Sigmoid colon (tissue), 7 donors: ENCODE results near the gene CACNA2D3. TPM values are rescaled to one million over a fixed set of nuclear protein-coding genes. Genes with fewer than 3 reads are reported as not detected.

ENCODE experiments used
- DNase-seq: peaks from one replicate; pipeline ENCODE4 v3.0.0-alpha.2; 2019
- H3K27ac ChIP-seq, 4 donors: fragments of 200-600 bp; sonication (generic); one replicate each; pipeline ENCODE4 v1.5.1; 2016 to 2019; ENCODE audit warnings: mild to moderate bottlenecking in 1 of 4
- H3K27me3 ChIP-seq, 3 donors: fragments of 200-600 bp; sonication (generic); one replicate each; pipeline ENCODE4 v1.5.1; 2019; ENCODE audit warnings: mild to moderate bottlenecking in 1 of 3
- H3K36me3 ChIP-seq, 4 donors: fragments of 200-600 bp; sonication (generic); one replicate each; pipeline ENCODE4 v1.5.1; 2016 to 2019
- H3K4me1 ChIP-seq, 4 donors: fragments of 200-600 bp; sonication (generic); one replicate each; pipeline ENCODE4 v1.5.1; 2017 to 2019
- H3K4me3 ChIP-seq, 4 donors: fragments of 200-600 bp; sonication (generic); one replicate each; pipeline ENCODE4 v1.5.1; 2017 to 2019; ENCODE audit warnings: mild to moderate bottlenecking in 2 of 4, moderate library complexity in 1 of 4
- H3K9me3 ChIP-seq, 4 donors: fragments of 200-600 bp in 3 of 4; sonication (generic) in 3 of 4; one replicate each; pipeline versions ENCODE4 v1.5.1 to v1.6.1; 2013 to 2019
- EP300 ChIP-seq, 4 donors: sonication (generic); formaldehyde crosslinking; IDR thresholded peaks; one replicate each; pipeline ENCODE4 v1.6.1; 2017; ENCODE audit warnings: antibody characterized with exemption in 4 of 4
- POLR2A ChIP-seq, 2 donors: fragments of 450-650 bp; IDR thresholded peaks; one replicate each; pipeline ENCODE4 v1.6.1; 2016; ENCODE audit warnings: antibody characterized with exemption in 2 of 2, mild to moderate bottlenecking in 2 of 2, moderate library complexity in 2 of 2
- POLR2AphosphoS5 ChIP-seq, 4 donors: sonication (generic); formaldehyde crosslinking; IDR thresholded peaks; one replicate each; pipeline ENCODE4 v1.6.1; 2017; ENCODE audit warnings: antibody characterized with exemption in 4 of 4
- WGBS, 2 donors: extraction: QIAGEN DNeasy Blood & Tissue Kit; methylation state at CpG; one replicate each; pipeline ENCODE4 v1.1.7; 2013; 5-methylcytosine and 5-hydroxymethylcytosine counted together
- intact Hi-C: fragments of 100-400 bp; cut with DNase I; formaldehyde crosslinking; loops from one replicate; pipeline ENCODE4 v1.15.1; 2023
- polyA plus RNA-seq, 3 donors: library from polyadenylated mRNA; stranded (reverse); fragments of 200-250 nt; gene quantifications; one replicate each; pipeline ENCODE4 v1.2.3, GENCODE V29; 2013
- total RNA-seq, 4 donors: library from RNA; depleted of rRNA; stranded (reverse); fragments of >200 nt; gene quantifications; one replicate each; pipeline ENCODE4 v1.1.0, GENCODE V29; 2016
- TF ChIP-seq, protein P1 (sequence below), 4 experiments: fragments of 450-650 bp in 3 of 4; fragments of 200-600 bp in 1 of 4; IDR thresholded peaks; one replicate each; pipeline ENCODE4 v1.5.1; 2016 to 2019; ENCODE audit warnings: antibody characterized with exemption in 4 of 4, mild to moderate bottlenecking in 3 of 4, moderate library complexity in 2 of 4
- donor health status: healthy with polysubstance abuse.
- donor health status: Bipolar disorder and iron deficiency.
- donor health status: healthy.

The CACNA2D3 gene
- total and polyA plus RNA-seq, 7 donors, result 0.32 to 10.2 (median 4.8) TPM; not detected in 1

DNA sequence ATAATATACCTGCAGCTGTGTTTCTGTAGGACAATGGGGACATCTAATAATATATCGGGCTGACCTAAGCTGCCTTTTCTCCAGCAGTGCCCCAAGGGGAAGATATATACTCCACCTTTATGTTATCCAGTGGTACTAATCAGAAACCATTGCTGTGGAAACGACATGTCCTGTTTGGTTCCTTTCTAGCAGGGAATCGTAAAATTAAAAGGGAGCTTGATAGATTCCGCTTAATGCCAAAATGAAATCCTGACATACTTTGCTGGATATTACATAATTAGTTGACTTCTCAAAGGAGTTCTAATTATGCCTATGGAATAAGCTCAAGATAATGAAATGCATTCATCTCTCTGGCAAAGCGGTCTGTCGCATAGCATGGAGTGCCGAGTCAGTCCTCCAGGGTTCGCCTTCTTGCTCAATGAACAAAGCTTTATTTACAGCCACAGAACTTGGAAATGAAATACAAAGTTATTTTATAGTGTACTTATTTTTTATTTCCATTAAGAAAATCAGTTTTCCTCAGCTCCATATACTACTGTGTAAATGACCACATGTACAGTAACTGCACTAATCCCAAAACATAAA is 542.8 kb downstream of the CACNA2D3 start:
- Histone ChIP-seq H3K4me3 (no peak overlapping the region), H3K27me3 (no peaks in the 10 kb centered on the region), H3K36me3 (no peaks in the 10 kb centered on the region), H3K9me3 (no peaks in the 10 kb centered on the region), H3K27ac (no peak overlapping the region), H3K4me1 (peaks cover 0 to 30% (median 17%) of the 10 kb centered on the region in 4 donors)
- intact Hi-C loops, result no loop called here
- TF ChIP-seq POLR2AphosphoS5 (IDR thresholded peaks at IDR 0.05) (no peak), EP300 (IDR thresholded peaks at IDR 0.05) (no peak), POLR2A (IDR thresholded peaks at IDR 0.05) (no peak)
- TF ChIP-seq, protein P1, sequence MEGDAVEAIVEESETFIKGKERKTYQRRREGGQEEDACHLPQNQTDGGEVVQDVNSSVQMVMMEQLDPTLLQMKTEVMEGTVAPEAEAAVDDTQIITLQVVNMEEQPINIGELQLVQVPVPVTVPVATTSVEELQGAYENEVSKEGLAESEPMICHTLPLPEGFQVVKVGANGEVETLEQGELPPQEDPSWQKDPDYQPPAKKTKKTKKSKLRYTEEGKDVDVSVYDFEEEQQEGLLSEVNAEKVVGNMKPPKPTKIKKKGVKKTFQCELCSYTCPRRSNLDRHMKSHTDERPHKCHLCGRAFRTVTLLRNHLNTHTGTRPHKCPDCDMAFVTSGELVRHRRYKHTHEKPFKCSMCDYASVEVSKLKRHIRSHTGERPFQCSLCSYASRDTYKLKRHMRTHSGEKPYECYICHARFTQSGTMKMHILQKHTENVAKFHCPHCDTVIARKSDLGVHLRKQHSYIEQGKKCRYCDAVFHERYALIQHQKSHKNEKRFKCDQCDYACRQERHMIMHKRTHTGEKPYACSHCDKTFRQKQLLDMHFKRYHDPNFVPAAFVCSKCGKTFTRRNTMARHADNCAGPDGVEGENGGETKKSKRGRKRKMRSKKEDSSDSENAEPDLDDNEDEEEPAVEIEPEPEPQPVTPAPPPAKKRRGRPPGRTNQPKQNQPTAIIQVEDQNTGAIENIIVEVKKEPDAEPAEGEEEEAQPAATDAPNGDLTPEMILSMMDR (IDR thresholded peaks at IDR 0.05), result no peak
- WGBS, 2 donors, result 93 to 94% methylated on average over 8 of the region's 8 CpGs
- no peak for DNase-seq

DNA sequence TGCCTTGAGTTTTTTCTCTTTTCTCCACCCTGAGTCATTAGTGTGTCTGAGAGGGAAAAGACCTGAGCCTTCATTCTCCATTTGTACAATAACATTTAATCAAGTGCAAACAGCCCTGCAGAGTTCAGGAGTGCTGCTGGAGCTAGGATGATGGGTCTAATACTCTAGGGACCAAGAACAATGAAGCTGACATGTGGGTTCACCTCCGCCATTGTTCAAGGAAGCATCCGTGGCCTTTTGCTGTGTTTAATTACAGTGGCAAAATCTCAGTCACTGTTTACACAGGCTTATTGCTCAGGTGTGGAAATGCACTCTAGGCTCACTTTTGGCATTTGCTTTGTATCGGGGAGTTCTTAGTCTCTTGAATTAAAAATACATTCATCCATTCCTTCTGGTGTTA is 545.9 kb downstream of the CACNA2D3 start:
- intact Hi-C loops, result no loop called here
- DNase-seq, result no peak
- Histone ChIP-seq H3K4me1 (peaks cover 0 to 27% (median 10%) of the 10 kb centered on the region in 4 donors), H3K9me3 (no peaks in the 10 kb centered on the region), H3K27ac (no peak overlapping the region), H3K36me3 (no peaks in the 10 kb centered on the region), H3K4me3 (no peak overlapping the region), H3K27me3 (no peaks in the 10 kb centered on the region)
- 25 to 75% methylated on average over 3 of the region's 3 CpGs for whole genome bisulfite sequencing, 2 donors
- no peak for TF ChIP-seq POLR2A (IDR thresholded peaks at IDR 0.05)
- no peak for TF ChIP-seq POLR2AphosphoS5 (IDR thresholded peaks at IDR 0.05)
- TF ChIP-seq EP300 (IDR thresholded peaks at IDR 0.05), result no peak
- TF ChIP-seq, protein P1 (IDR thresholded peaks at IDR 0.05), result no peak

DNA sequence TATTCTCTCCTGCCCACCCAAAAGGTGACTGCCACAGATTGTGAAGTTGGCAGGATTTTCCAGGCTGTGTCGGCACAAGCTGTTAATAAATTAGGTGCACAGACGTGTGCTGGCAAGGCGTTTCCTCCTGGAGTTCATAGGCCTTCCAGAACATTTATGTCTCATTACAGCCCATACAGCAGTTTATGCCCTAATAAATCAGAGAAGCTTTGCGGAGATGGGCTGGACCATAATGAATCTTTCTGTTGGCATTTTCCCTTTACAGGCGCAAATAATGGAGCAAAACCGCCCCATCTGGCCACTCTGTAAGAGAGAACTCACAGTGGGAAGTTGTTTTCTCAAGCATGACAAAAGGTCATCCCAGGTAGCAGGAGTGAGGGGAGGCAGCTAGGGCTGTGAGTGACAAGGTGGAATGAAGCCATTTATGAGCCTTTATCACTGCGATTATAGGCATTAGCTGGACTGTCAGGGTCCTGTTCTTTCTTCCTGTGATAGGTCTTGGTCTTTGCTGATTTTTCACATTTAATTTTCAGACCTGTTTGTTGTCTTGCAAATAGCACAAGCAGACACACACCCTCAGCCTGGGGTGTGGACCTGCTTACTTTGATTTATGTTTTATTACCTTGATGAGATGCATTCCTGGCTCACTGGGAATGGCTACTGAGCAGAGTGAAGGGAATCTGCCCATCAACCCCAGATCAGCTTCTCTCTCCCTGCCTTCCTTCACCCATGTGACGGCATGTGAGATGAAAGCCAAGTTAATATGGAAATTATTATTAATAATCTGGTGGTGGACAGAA is 548.0 kb downstream of the CACNA2D3 start:
- 24 to 53% methylated on average over 8 of the region's 8 CpGs for WGBS, 2 donors
- TF ChIP-seq EP300 (IDR thresholded peaks at IDR 0.05) (no peak), POLR2AphosphoS5 (IDR thresholded peaks at IDR 0.05) (no peak), POLR2A (IDR thresholded peaks at IDR 0.05) (no peak)
- TF ChIP-seq, protein P1 (IDR thresholded peaks at IDR 0.05), result no peak
- H3K4me1 ChIP-seq, result peaks cover 0 to 17% (median 5%) of the 10 kb centered on the region in 4 donors
- intact Hi-C loops, result no loop called here
- no peak overlapping the region for H3K27ac ChIP-seq
- no peak overlapping the region for H3K4me3 ChIP-seq
- H3K27me3 ChIP-seq, result no peaks in the 10 kb centered on the region
- H3K36me3 ChIP-seq, result no peaks in the 10 kb centered on the region
- DNase-seq, result no peak
- H3K9me3 ChIP-seq, result no peaks in the 10 kb centered on the region

DNA sequence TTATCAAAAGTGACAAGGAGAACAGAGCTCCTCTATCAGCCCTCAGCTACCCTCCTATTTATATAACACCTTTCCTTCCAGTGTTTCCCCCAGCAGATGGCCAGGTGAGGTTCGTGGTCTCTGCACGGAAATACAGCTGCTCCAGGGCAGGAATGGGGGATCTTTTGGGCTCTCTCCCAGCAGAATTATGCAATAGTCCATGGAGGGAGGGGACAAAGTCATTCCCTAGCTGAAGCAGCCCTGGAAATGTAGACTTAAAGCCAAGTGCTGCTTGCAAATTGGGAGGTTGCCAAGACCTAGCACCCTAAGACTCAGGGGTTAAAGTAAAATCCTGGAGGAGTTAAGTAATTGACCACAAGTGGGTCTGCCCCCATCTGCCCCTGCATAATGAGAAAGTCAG is 549.2 kb downstream of the CACNA2D3 start:
- no peak for DNase-seq
- intact Hi-C loops, result no loop called here
- 4 to 38% methylated on average over 2 of the region's 2 CpGs for WGBS, 2 donors
- no peaks in the 10 kb centered on the region for H3K36me3 ChIP-seq
- peaks cover 0 to 17% (median 5%) of the 10 kb centered on the region in 4 donors for H3K4me1 ChIP-seq
- no peak overlapping the region for H3K4me3 ChIP-seq
- no peaks in the 10 kb centered on the region for H3K27me3 ChIP-seq
- no peak overlapping the region for H3K27ac ChIP-seq
- TF ChIP-seq, protein P1 (IDR thresholded peaks at IDR 0.05), result no peak
- no peak for TF ChIP-seq EP300 (IDR thresholded peaks at IDR 0.05)
- no peak for TF ChIP-seq POLR2AphosphoS5 (IDR thresholded peaks at IDR 0.05)
- no peak for TF ChIP-seq POLR2A (IDR thresholded peaks at IDR 0.05)
- H3K9me3 ChIP-seq, result no peaks in the 10 kb centered on the region
